ENCODE measurements around the gene GULP1.
"Not testable (repeated sequence)": the region's sequence is repeated elsewhere in the genome, so short reads cannot be mapped to it uniquely, and the experiment has no call there.

The GULP1 gene

DNA sequence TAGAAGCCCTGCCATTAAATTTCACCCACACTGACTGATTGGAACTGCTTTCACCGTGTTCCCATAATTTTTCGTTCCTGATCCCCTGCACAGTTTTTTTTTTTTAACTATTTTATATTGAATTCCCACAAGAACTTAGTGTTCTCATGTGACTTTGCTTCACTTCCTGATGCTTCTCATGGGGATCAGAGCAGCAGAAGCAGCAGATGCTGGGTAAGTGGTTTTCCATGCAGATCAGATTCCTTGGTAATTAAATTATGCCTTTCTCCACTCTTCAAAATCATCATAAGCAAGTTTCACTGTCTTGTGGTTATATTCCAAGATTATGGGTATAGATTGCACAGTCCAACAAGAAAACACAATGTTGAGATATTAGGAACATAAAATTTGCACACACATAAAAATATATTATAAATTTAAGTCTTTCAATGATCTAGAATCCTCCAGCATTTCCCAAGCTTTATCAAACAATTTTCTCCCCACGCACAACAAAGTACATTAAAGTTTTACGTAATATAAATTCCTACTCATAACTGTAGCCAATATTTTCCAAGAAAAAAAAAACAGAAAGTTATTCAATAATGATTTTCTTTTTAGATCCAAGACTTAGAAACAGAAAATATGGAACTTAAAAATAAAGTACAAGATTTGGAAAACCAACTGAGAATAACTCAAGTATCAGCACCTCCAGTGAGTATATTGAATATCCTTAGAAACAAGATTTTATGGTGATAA lies 277.9 kb downstream of the GULP1 start:
- DNase-seq = no peak

- no peak for DNase-seq
Measured at GRCh38 chr2:188570370-188570769, 278.7 kb downstream of the GULP1 start.

- no peak for DNase-seq
Measured at GRCh38 chr2:188571543-188572303, 280.0 kb downstream of the GULP1 start.

DNA sequence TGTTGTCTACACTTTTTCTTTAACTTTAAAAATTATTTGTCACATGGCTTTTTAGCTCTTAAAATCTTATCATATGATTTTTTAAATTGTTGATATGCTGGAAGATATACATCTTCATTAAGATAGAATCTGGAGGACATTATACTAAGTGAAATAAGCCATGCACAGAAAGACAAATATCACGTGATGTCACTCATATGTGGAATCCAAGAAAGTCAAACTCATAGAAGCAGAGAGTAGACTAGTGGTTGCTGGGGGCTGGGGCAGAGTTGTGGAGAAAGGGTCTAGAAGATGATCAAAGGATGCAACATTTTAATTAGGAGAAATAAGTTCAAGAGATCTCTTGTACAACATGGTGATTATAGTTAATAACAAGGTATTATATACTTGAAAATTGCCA lies 280.9 kb downstream of the GULP1 start:
- no peak for DNase-seq

DNA sequence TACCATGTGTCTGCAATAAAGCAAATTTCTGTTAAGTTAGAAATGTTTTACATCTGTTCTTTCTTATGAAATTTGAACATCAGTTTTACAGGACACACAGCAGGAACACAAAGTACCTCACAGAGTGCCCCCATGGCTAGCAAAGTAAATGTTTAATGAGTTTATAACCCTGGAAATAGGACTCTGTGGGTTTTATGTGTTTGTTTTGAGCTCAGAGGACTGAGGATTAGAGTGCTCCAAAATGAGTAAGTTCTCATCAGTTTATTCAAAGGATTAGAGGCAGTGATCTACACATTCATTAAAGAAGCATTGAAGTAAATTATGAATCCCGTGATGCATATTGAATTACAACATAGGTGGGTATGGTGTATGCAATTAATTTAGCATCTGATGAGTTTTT lies 281.8 kb downstream of the GULP1 start:
- DNase-seq = no peak

DNA sequence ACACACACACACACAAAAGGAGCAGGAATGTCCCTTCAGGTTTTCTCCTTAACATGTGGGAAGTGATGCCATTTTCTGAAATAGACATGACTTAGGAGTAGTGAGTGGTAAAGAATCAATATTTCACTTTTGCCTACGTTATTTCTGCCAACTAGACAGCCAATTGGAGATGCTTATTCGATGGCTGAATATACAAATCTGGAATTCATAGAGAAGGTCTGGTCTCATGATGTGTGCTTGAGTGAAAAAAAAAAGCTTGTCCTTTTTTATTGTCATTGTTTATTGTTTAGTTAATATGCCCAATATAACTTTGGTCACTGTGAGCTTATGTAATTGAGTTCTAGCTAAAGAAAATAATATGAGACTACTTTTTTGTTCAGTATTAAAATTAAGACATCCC lies 284.3 kb downstream of the GULP1 start:
- DNase-seq = no peak

DNA sequence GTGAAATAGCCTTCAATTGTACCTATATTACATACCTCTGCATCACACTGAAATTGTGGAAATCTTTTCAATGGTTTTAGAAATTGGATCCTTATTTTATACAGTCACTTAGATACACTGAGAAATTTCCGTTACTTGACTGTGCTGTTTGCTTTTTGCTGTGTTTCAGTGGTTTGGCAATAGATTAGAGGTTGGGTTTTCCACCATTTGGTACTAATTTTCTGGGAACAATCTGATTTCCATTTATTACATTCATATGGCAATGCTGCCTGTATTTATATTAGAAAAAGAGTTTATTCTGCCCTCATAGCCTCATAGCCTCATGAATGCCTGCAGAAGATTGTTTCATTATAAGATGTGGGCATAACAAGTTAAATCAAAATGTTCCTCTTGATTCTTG lies 285.0 kb downstream of the GULP1 start:
- no peak for DNase-seq

GRCh38 chr2:188577231-188577630 lies 285.6 kb downstream of the GULP1 start:
- DNase-seq = no peak

- no peak for DNase-seq
Measured at GRCh38 chr2:188580738-188581137, 289.1 kb downstream of the GULP1 start.

DNA sequence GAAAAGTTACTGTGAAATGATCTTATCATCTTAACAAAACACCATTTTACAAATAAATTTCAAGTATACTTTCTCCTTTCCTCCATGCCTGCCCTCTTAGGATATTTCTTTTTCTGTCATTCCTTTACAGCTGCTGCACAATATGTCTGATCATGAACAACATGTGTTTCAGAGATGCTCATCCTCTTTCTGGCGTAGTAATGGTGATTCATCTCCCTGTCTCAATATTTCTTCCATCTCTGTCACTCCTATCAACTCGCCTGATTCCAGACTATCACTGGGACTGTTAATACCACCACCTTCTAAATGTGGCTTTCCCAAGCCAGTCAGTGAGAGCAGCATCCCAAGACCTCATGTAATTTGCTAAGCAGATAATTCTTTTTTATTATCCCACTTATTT lies 290.5 kb downstream of the GULP1 start:
- no peak for DNase-seq

DNA sequence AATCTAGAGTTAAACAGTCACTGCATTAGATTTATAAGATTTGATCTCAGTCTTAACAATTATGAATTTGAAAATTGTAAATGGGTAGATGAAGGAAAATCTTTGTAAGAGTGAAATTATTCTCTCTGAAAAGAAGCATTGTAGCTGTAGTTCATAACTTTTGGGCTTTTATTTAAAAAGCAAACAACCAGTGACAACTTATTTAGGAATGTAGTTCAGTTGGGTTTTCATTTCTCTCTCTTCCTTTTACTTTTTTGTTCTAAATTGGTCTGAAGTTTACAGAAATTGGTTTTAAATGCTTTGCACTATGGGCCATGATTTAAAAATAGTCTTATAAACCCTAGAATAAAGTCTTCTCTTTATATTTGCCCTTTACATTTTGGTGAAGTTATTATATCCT lies 296.6 kb downstream of the GULP1 start:
- DNase-seq = no peak

- no peak for DNase-seq
Measured at GRCh38 chr2:188596054-188596453, 304.4 kb downstream of the GULP1 start.

- DNase-seq = no peak
Measured at GRCh38 chr2:188598551-188598950, 306.9 kb downstream of the GULP1 start.

GRCh38 chr2:188599140-188599539 lies 307.5 kb downstream of the GULP1 start:
- DNase-seq = no peak

DNA sequence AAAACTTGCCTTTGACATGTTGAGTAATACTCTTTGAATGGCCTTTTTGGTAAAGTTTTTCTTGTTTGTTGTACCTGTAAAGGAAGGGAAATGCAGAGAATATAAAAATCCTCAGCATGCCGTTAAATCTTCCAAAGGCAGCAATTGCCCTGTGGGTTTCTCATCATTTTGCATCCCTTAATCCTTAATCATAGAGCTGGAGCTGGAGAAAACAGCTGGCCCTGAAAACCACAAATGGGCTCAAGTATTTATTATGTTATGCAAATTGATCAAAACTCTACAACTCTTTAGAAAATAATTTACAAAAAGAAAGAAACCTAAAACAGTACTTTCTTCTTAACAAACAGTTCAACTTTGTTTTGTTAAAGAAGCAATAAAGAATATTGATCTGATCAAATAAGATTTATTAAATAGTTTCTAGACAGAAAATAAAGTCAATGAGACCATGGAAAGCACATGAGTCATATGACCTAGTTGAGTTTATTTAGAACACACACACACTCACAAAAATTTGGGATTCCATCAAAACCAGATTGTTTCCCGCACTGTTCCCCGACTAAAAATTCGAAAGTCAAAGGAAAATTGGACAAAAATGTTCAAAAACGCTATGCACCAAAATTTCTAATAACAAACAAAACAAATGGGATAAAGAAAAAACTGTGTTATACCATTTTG lies 309.0 kb downstream of the GULP1 start:
- DNase-seq = no peak

- DNase-seq = no peak
Measured at GRCh38 chr2:188601391-188601790, 309.7 kb downstream of the GULP1 start.

DNA sequence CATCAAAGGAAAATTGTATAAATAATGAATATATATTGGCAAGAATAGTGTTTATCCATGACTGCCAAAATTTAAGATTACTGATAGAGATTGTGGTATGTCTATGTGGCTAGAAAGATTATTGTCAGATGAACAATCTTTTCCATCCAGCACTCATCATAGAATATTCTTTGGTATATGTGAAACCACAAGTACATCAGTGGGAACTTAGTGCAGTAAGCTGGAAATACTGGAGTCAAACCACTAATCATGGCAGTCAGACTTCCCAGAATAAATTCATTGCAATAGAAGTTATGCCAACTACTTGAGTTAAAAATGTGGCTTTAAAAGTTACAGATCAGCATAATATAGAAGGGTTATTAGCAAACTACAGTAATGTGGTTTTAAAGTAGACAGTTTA lies 310.3 kb downstream of the GULP1 start:
- DNase-seq = no peak

GRCh38 chr2:188604579-188604978 lies 312.9 kb downstream of the GULP1 start:
- DNase-seq = no peak

DNA sequence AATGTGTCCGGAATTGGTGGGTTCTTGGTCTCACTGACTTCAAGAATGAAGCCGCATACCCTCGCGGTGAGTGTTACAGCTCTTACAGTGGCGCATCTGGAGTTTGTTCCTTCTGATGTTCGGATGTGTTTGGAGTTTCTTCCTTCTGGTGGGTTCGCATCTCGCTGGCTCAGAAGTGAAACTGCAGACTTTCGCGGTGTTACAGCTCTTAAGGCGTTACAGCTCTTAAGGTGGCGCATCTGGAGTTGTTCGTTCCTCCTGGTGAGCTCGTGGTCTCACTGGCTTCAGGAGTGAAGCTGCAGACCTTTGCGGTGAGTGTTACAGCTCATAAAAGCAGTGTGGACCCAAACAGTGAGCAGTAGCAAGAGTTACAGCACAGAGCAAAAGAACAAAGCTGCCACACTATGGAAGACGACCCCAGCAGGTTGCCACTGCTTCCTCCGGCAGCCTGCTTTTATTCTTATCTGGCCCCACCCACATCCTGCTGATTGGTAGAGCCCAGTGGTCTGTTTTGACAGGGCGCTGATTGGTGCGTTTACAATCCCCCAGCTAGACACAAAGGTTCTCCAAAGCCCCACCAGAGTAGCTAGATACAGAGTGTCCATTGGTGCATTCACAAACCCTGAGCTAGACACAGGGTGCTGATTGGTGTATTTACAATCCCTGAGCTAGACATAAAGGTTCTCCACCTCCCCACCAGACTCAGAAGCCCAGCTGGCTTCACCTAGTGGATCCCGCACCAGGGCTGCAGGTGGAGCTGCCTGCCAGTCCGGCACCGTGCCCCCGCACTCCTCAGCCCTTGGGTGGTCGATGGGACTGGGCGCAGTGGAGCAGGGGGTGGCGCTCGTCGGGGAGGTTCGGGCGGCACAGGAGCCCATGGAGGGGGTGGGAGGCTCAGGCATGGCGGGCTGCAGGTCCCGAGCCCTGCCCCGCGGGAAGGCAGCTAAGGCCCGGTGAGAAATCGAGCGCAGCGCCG lies 314.2 kb downstream of the GULP1 start:
- DNase-seq = not testable (repeated sequence)

DNA sequence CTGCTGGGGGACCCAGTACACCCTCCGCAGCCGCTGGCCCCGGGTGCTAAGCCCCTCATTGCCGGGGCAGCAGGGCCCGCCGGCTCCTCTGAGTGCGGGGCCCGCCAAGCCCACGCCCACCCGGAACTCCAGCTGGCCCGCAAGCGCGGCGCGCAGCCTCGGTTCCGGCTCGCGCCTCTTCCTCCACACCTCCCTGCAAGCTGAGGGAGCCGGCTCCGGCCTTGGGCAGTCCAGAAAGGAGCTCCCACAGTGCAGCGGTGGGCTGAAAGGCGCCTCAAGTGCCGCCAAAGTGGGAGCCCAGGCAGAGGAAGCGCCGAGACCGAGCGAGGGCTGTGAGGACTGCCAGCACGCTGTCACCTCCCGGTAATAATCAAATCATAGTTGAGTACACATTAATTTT lies 314.9 kb downstream of the GULP1 start:
- peak; percentile 57 for DNase-seq

- DNase-seq = peak; percentile 15
Measured at GRCh38 chr2:188607501-188607900, 315.8 kb downstream of the GULP1 start.

- DNase-seq = no peak
Measured at GRCh38 chr2:188609321-188610049, 317.8 kb downstream of the GULP1 start.
